Suprapubic skin (tissue), 4 donors: ENCODE data around the gene ATP2A3. TPM values are rescaled to one million over a fixed set of nuclear protein-coding genes. Genes with fewer than 3 reads are reported as not detected.

Experiments
- DNase-seq, 2 donors: peaks; one replicate each; pipeline ENCODE4 v3.0.0-alpha.2; 2019; ENCODE audit warnings: low spot score in 2 of 2
- H3K27ac ChIP-seq: fragments of 200-600 bp; sonication (generic); one replicate; pipeline ENCODE4 v1.5.1; 2019
- H3K27me3 ChIP-seq: fragments of 200-600 bp; sonication (generic); one replicate; pipeline ENCODE4 v1.5.1; 2019
- H3K36me3 ChIP-seq: fragments of 200-600 bp; sonication (generic); one replicate; pipeline ENCODE4 v1.5.1; 2019
- H3K4me1 ChIP-seq: fragments of 200-600 bp; sonication (generic); one replicate; pipeline ENCODE4 v1.5.1; 2019
- H3K4me3 ChIP-seq: fragments of 200-600 bp; sonication (generic); one replicate; pipeline ENCODE4 v1.5.1; 2019; ENCODE audit warnings: mild to moderate bottlenecking
- H3K9me3 ChIP-seq: fragments of 200-600 bp; sonication (generic); one replicate; pipeline ENCODE4 v1.5.1; 2019
- CTCF ChIP-seq, 2 donors: fragments of 200-600 bp in 1 of 2; fragments of 450-650 bp in 1 of 2; sonication (generic) in 1 of 2; IDR thresholded peaks; one replicate each; pipeline ENCODE4 v1.5.1; 2016 to 2019; ENCODE audit warnings: antibody characterized with exemption in 2 of 2, mild to moderate bottlenecking in 1 of 2, moderate library complexity in 1 of 2
- EP300 ChIP-seq: sonication (generic); formaldehyde crosslinking; IDR thresholded peaks from one replicate; pipeline ENCODE4 v1.6.1; 2017; ENCODE audit warnings: antibody characterized with exemption
- POLR2A ChIP-seq, 2 donors: fragments of 450-650 bp; IDR thresholded peaks; one replicate each; pipeline ENCODE4 v1.6.1; 2017; ENCODE audit warnings: antibody characterized with exemption in 2 of 2, mild to moderate bottlenecking in 2 of 2, moderate library complexity in 2 of 2
- POLR2AphosphoS5 ChIP-seq, 3 donors: sonication (generic); formaldehyde crosslinking; IDR thresholded peaks; one replicate each; pipeline ENCODE4 v1.6.1; 2017; ENCODE audit warnings: antibody characterized with exemption in 3 of 3
- WGBS: methylation state at CpG from one replicate; pipeline ENCODE4 v1.1.5; 2018; 5-methylcytosine and 5-hydroxymethylcytosine counted together
- total RNA-seq, 4 donors: library from RNA; depleted of rRNA; stranded (reverse); fragments of >200 nt; gene quantifications; one replicate each; pipeline ENCODE4 v1.1.0, GENCODE V29; 2016

ATP2A3 gene
- total RNA-seq, 4 donors from 2014 or later, result 22.4 to 61.7 (median 34.7) TPM

GRCh38 chr17:3919123-3919624 is 45.1 kb downstream of the ATP2A3 start:
- H3K36me3 ChIP-seq, result no peaks in the 10 kb centered on the region
- no peaks in the 10 kb centered on the region for H3K27me3 ChIP-seq
- no peak overlapping the region for H3K4me3 ChIP-seq
- H3K4me1 ChIP-seq, result peaks cover 15% of the 10 kb centered on the region
- no peak overlapping the region for H3K27ac ChIP-seq
- no peaks in the 10 kb centered on the region for H3K9me3 ChIP-seq
- TF ChIP-seq POLR2A (IDR thresholded peaks at IDR 0.05) (no peak), POLR2AphosphoS5 (IDR thresholded peaks at IDR 0.05) (no peak), EP300 (no peak), CTCF (IDR thresholded peaks at IDR 0.05) (no peak)
- WGBS, result 91% methylated on average over 5 of the region's 22 CpGs
- DNase-seq, result peak in 1 of 2 donors; percentile 62

- peaks cover 19% of the 10 kb centered on the region for H3K4me1 ChIP-seq
- WGBS, result 68% methylated on average over 5 of the region's 8 CpGs
- H3K27ac ChIP-seq, result no peak overlapping the region
These were observed 45.7 kb downstream of the ATP2A3 start for GRCh38 chr17:3918372-3919122.

GRCh38 chr17:3917391-3917931 is 46.8 kb downstream of the ATP2A3 start:
- H3K27me3 ChIP-seq, result no peaks in the 10 kb centered on the region
- WGBS, result no CpG with 5 or more reads among the region's 11 CpGs
- H3K36me3 ChIP-seq, result no peaks in the 10 kb centered on the region
- peaks cover 21% of the 10 kb centered on the region for H3K4me1 ChIP-seq
- no peak overlapping the region for H3K27ac ChIP-seq
- DNase-seq, result no peak
- H3K4me3 ChIP-seq, result no peak overlapping the region
- TF ChIP-seq EP300 (no peak), CTCF (IDR thresholded peaks at IDR 0.05) (no peak), POLR2A (IDR thresholded peaks at IDR 0.05) (no peak)
- no peaks in the 10 kb centered on the region for H3K9me3 ChIP-seq

More at GRCh38 chr17:3918372-3919122, 45.7 kb downstream of the ATP2A3 start:
- no peak overlapping the region for H3K4me3 ChIP-seq
- no peak for TF ChIP-seq CTCF (IDR thresholded peaks at IDR 0.05)
- no peak for TF ChIP-seq EP300
- no peak for TF ChIP-seq POLR2A (IDR thresholded peaks at IDR 0.05)
- TF ChIP-seq POLR2AphosphoS5 (IDR thresholded peaks at IDR 0.05), result no peak
- no peaks in the 10 kb centered on the region for H3K27me3 ChIP-seq
- no peaks in the 10 kb centered on the region for H3K9me3 ChIP-seq
- no peaks in the 10 kb centered on the region for H3K36me3 ChIP-seq
- no peak for DNase-seq

DNA sequence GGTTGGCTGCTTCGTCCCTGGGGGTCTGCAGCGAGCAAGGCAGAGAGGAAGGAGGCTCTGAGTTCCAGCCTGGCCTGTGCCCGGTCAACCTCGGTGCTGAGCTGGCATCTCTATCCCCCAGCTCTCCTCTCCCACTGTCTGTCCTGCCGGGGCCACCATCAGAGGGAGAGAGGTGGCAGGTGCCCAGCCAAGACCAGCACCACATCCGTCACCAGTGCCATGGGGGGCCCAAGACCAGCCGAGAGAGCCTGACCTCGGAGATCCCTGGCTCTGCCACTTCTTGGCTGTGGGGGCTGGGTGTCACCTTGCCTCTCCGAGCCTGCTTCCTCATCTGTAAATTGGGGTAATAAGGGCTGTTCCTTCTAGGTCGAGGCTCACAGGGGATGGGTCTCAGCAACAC is 47.4 kb downstream of the ATP2A3 start:
- peaks cover 21% of the 10 kb centered on the region for H3K4me1 ChIP-seq
- no peak for DNase-seq
- H3K27me3 ChIP-seq, result no peaks in the 10 kb centered on the region
- H3K36me3 ChIP-seq, result no peaks in the 10 kb centered on the region
- no peak for TF ChIP-seq POLR2A (IDR thresholded peaks at IDR 0.05)
- no peak for TF ChIP-seq CTCF (IDR thresholded peaks at IDR 0.05)
- no peak for TF ChIP-seq POLR2AphosphoS5 (IDR thresholded peaks at IDR 0.05)
- no peak for TF ChIP-seq EP300
- WGBS, result no CpG with 5 or more reads among the region's 10 CpGs
- H3K27ac ChIP-seq, result no peak overlapping the region
- H3K4me3 ChIP-seq, result no peak overlapping the region
- H3K9me3 ChIP-seq, result no peaks in the 10 kb centered on the region

- H3K27me3 ChIP-seq, result no peaks in the 10 kb centered on the region
- no peaks in the 10 kb centered on the region for H3K9me3 ChIP-seq
- no peaks in the 10 kb centered on the region for H3K36me3 ChIP-seq
- peak within 1 kb of the TSS; percentile 14 for H3K4me3 ChIP-seq
- peaks cover 25% of the 10 kb centered on the region for H3K4me1 ChIP-seq
- TF ChIP-seq CTCF (IDR thresholded peaks at IDR 0.05) (no peak), EP300 (no peak), POLR2A (IDR thresholded peaks at IDR 0.05) (no peak), POLR2AphosphoS5 (IDR thresholded peaks at IDR 0.05) (no peak)
- no peak within 1 kb of the TSS for H3K27ac ChIP-seq
- DNase-seq, result no peak
- WGBS, result 70% methylated on average over 10 of the region's 28 CpGs
These were observed 48.1 kb downstream of the ATP2A3 start, which contains the start of gene P2RX1 for GRCh38 chr17:3915995-3916696. Gene P2RX1 (minus strand): TSS chr17:3916465. CDS start chr17:3916225, 240 bp downstream.
